ENCODE measurements around the gene DNAJB4. TPM values are rescaled to one million over a fixed set of nuclear protein-coding genes. Genes with fewer than 3 reads are reported as not detected.

DNAJB4 gene
- total RNA-seq, 1 experiment from 2014 or later: 45.5 TPM

DNA sequence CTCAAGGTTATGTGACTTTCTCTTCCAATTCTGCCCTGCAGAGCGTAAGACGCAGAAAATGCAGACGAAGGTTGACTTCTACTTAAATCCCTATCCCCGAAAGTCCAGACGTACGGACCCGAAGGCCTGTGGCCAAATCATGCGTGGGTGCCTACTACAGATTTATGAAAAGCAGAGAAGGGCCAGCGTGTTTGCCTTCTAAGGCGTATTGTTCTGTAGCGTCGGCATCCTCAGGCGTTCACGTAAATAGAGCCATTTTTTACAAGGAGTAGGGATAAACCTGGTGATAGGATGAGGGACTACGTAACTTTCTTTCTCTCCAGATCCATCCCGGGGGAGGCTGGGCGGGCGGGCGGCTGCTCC, 40.8 kb downstream of the DNAJB4 start:
- Histone ChIP-seq H3K36me3 (ENCODE audit: low read depth) (no peaks in the 10 kb centered on the region), H3K27me3 (ENCODE audit: insufficient read depth, low read depth) (no peaks in the 10 kb centered on the region), H3K9me2 (ENCODE audit: insufficient read depth) (no peaks in the 10 kb centered on the region), H4K20me1 (ENCODE audit: insufficient read depth) (no peaks in the 10 kb centered on the region), H3K4me3 (no peak overlapping the region), H3K27ac (no peak overlapping the region), H3K9me3 (ENCODE audit: insufficient read depth, low read depth) (no peaks in the 10 kb centered on the region), H3K4me2 (no peak overlapping the region), H3F3A (ENCODE audit: insufficient read depth, low read depth) (no peaks in the 10 kb centered on the region), H2AFZ (no peak overlapping the region), H3K79me2 (ENCODE audit: low read depth) (no peaks in the 10 kb centered on the region), H3K4me1 (replicated peaks; ENCODE audit: insufficient read depth) (no peaks in the 10 kb centered on the region)
- no peak for TF ChIP-seq EZH2 (IDR thresholded peaks at IDR 0.05; ENCODE audit: low read depth)
- TF ChIP-seq, protein P1, sequence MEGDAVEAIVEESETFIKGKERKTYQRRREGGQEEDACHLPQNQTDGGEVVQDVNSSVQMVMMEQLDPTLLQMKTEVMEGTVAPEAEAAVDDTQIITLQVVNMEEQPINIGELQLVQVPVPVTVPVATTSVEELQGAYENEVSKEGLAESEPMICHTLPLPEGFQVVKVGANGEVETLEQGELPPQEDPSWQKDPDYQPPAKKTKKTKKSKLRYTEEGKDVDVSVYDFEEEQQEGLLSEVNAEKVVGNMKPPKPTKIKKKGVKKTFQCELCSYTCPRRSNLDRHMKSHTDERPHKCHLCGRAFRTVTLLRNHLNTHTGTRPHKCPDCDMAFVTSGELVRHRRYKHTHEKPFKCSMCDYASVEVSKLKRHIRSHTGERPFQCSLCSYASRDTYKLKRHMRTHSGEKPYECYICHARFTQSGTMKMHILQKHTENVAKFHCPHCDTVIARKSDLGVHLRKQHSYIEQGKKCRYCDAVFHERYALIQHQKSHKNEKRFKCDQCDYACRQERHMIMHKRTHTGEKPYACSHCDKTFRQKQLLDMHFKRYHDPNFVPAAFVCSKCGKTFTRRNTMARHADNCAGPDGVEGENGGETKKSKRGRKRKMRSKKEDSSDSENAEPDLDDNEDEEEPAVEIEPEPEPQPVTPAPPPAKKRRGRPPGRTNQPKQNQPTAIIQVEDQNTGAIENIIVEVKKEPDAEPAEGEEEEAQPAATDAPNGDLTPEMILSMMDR (conservative IDR thresholded peaks at IDR 0.05): no peak
- ChIA-PET POLR2A (ENCODE audit: unreplicated experiment) (no interaction called here), CTCF (no interaction called here)
- DNase-seq: no peak
- BruUV-seq (replicated peaks): no TSS peak
- intact Hi-C loops (cut with micrococcal nuclease; ENCODE audit: unreplicated experiment): no loop called here

DNA sequence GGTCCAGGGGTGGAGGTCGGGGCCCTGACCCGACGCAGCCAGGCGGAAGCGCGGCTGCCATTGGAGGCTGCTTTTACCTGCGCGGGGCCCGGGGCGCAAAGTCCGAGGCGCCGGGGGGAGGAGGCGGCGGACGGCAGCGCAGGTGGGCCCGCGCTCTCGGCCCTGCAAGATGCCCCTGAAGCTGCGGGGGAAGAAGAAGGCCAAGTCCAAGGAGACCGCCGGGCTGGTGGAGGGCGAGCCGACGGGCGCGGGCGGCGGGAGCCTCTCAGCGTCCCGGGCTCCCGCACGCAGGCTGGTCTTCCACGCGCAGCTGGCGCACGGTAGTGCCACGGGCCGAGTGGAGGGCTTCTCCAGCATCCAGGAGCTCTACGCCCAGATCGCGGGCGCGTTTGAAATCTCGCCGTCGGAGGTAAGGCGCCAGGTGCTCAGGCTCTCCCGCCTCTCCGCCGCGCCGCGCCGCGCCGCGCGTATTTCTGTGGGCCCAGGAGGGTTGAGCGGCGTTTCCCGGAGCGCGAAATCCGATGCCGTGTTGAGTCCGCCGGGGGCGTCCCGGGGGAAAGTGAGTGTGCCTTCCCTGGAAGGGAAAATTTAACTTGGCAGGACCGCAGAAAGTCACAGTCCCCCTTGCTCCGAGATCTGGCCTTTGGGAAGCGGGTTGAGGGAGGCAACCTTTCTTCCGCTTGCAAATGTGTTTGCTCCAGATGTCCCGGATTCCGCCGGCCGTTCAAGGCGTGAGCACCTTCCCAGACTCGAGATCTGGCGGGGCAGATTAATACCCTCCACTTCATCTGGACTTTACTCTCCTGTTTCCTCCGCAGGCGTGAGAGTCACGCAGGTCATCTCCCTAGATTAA, 41.4 kb downstream of the DNAJB4 start, which contains the start of gene GIPC2:
Gene GIPC2, plus strand, starts transcription at position 41 of the 853 bp plus-strand sequence. Its CDS starts 129 bp downstream, at position 170.
- H2AFZ ChIP-seq: no peak within 1 kb of the TSS
- no peaks in the 10 kb centered on the region for H4K20me1 ChIP-seq (ENCODE audit: insufficient read depth)
- no peak for TF ChIP-seq EZH2 (IDR thresholded peaks at IDR 0.05; ENCODE audit: low read depth)
- TF ChIP-seq, protein P1 (conservative IDR thresholded peaks at IDR 0.05): no peak
- H3K4me3 ChIP-seq: no peak within 1 kb of the TSS
- H3K4me2 ChIP-seq: no peak within 1 kb of the TSS
- no peak for DNase-seq
- H3K4me1 ChIP-seq (replicated peaks; ENCODE audit: insufficient read depth): no peaks in the 10 kb centered on the region
- H3K27ac ChIP-seq: no peak within 1 kb of the TSS
- intact Hi-C loops (cut with micrococcal nuclease; ENCODE audit: unreplicated experiment): no loop called here
- H3K9me2 ChIP-seq (ENCODE audit: insufficient read depth): no peaks in the 10 kb centered on the region
- no peaks in the 10 kb centered on the region for H3K36me3 ChIP-seq (ENCODE audit: low read depth)
- no peaks in the 10 kb centered on the region for H3K27me3 ChIP-seq (ENCODE audit: insufficient read depth, low read depth)
- no peaks in the 10 kb centered on the region for H3K79me2 ChIP-seq (ENCODE audit: low read depth)
- POLR2A ChIA-PET (ENCODE audit: unreplicated experiment): no interaction called here
- no peaks in the 10 kb centered on the region for H3F3A ChIP-seq (ENCODE audit: insufficient read depth, low read depth)
- no peaks in the 10 kb centered on the region for H3K9me3 ChIP-seq (ENCODE audit: insufficient read depth, low read depth)
- no TSS peak for BruUV-seq (replicated peaks)
- CTCF ChIA-PET: no interaction called here

DNA sequence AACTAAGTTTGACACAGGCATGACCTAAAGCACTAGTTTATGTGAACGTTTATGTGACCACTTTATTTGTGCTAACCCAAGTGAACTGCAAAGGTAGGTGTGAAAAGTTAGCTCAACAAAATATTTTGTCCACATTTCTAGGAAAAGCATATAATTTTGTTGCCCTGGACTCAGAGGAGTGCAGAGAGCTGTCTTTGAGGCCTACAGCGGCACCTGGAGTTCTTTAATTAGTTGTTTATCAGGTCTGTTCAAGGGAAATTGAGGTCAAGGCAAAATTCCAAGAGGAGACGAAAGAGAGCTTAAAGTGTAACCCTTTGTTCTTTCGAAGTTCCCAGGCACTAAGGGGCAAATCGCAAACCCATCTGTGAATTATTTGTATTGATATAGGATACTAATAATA, 42.4 kb downstream of the DNAJB4 start:
- Histone ChIP-seq H3F3A (ENCODE audit: insufficient read depth, low read depth) (no peaks in the 10 kb centered on the region), H3K36me3 (ENCODE audit: low read depth) (no peaks in the 10 kb centered on the region), H4K20me1 (ENCODE audit: insufficient read depth) (no peaks in the 10 kb centered on the region), H3K4me1 (replicated peaks; ENCODE audit: insufficient read depth) (no peaks in the 10 kb centered on the region), H3K4me3 (no peak overlapping the region), H2AFZ (no peak overlapping the region), H3K27me3 (ENCODE audit: insufficient read depth, low read depth) (no peaks in the 10 kb centered on the region), H3K9me3 (ENCODE audit: insufficient read depth, low read depth) (no peaks in the 10 kb centered on the region), H3K4me2 (no peak overlapping the region), H3K79me2 (ENCODE audit: low read depth) (no peaks in the 10 kb centered on the region), H3K27ac (no peak overlapping the region), H3K9me2 (ENCODE audit: insufficient read depth) (no peaks in the 10 kb centered on the region)
- ChIA-PET CTCF (no interaction called here), POLR2A (ENCODE audit: unreplicated experiment) (no interaction called here)
- DNase-seq: no peak
- TF ChIP-seq EZH2 (IDR thresholded peaks at IDR 0.05; ENCODE audit: low read depth): no peak
- TF ChIP-seq, protein P1 (conservative IDR thresholded peaks at IDR 0.05): no peak
- intact Hi-C loops (cut with micrococcal nuclease; ENCODE audit: unreplicated experiment): no loop called here
- no TSS peak for BruUV-seq (replicated peaks)
